NCI-H146 treated with DMSO at 0.1 percent for 48 hours (cell line): ENCODE measurements around the gene SHROOM2.

Experiments
- DNase-seq: peaks from one replicate; lab custom pipeline; 2025; ENCODE audit not compliant: unreplicated experiment; lab: John Stamatoyannopoulos, UW

SHROOM2 gene

GRCh38 chrX:9938516-9938915 is 152.3 kb downstream of the SHROOM2 start:
- DNase-seq, result no peak

- no peak for DNase-seq
These were observed 154.2 kb downstream of the SHROOM2 start for GRCh38 chrX:9940421-9940820.

- no peak for DNase-seq
These were observed 155.9 kb downstream of the SHROOM2 start for GRCh38 chrX:9942086-9942485.

GRCh38 chrX:9943420-9943819 is 157.2 kb downstream of the SHROOM2 start:
- DNase-seq, result no peak

GRCh38 chrX:9947131-9947794 is 161.0 kb downstream of the SHROOM2 start:
- DNase-seq, result no peak

- DNase-seq, result no peak
These were observed 162.2 kb downstream of the SHROOM2 start for GRCh38 chrX:9948406-9948805.

- DNase-seq, result no peak
These were observed 166.1 kb downstream of the SHROOM2 start for GRCh38 chrX:9952300-9952699.

- DNase-seq, result no peak
These were observed 167.2 kb downstream of the SHROOM2 start for GRCh38 chrX:9953396-9953795.

- no peak for DNase-seq
These were observed 169.3 kb downstream of the SHROOM2 start for GRCh38 chrX:9955506-9955905.

GRCh38 chrX:9957743-9958142 is 171.5 kb downstream of the SHROOM2 start:
- DNase-seq, result no peak

- no peak for DNase-seq
These were observed 172.0 kb downstream of the SHROOM2 start for GRCh38 chrX:9958183-9958582.

- DNase-seq, result no peak
These were observed 175.5 kb downstream of the SHROOM2 start for GRCh38 chrX:9961750-9962149.

- DNase-seq, result no peak
These were observed 180.7 kb downstream of the SHROOM2 start, which contains the start of gene CLDN34 for GRCh38 chrX:9966775-9967408. TSS of gene CLDN34 (plus strand) at chrX:9967358. CDS start at chrX:9967358, 0 bp downstream.

GRCh38 chrX:9977635-9978034 is 191.4 kb downstream of the SHROOM2 start:
- DNase-seq, result no peak

- no peak for DNase-seq
These were observed 194.2 kb downstream of the SHROOM2 start for GRCh38 chrX:9980401-9980800.

GRCh38 chrX:9980927-9981326 is 194.7 kb downstream of the SHROOM2 start:
- no peak for DNase-seq

- DNase-seq, result no peak
These were observed 197.2 kb downstream of the SHROOM2 start for GRCh38 chrX:9983441-9983840.

- peak; percentile 3 for DNase-seq
These were observed 197.6 kb downstream of the SHROOM2 start for GRCh38 chrX:9983846-9984245.

- DNase-seq, result peak; percentile 1
These were observed 202.5 kb downstream of the SHROOM2 start for GRCh38 chrX:9988762-9989161.

- no peak for DNase-seq
These were observed 205.8 kb downstream of the SHROOM2 start for GRCh38 chrX:9992061-9992460.

GRCh38 chrX:9992724-9993123 is 206.5 kb downstream of the SHROOM2 start:
- no peak for DNase-seq

GRCh38 chrX:9995855-9996339 is 209.7 kb downstream of the SHROOM2 start:
- peak; percentile 43 for DNase-seq

- no peak for DNase-seq
These were observed 210.8 kb downstream of the SHROOM2 start for GRCh38 chrX:9997041-9997440.
